OCI-LY7 (cell line): Measurements from ENCODE around the gene RAB6C. TPM values are rescaled to one million over a fixed set of nuclear protein-coding genes. Genes with fewer than 3 reads are reported as not detected.
"Not testable (repeated sequence)": the region's sequence is repeated elsewhere in the genome, so short reads cannot be mapped to it uniquely, and the experiment has no call there.

ENCODE experiments used
- BruUV-seq: library from RNA; stranded (reverse); fragments of 400-500 nt; replicated peaks from 2 replicates; lab custom pipeline; 2021; lab: Mats Ljungman, UMichigan
- CTCF ChIA-PET: fragments of 300-600 bp; sonication (Branson Sonifier 250); formaldehyde crosslinking; loops from one replicate; lab custom pipeline; 2022; ENCODE audit warnings: antibody characterized with exemption; ENCODE audit not compliant: unreplicated experiment; lab: Charles Lee
- POLR2A ChIA-PET: fragments of 300-600 bp; sonication (Branson Sonifier 250); formaldehyde crosslinking; loops from one replicate; lab custom pipeline; 2022; ENCODE audit warnings: antibody characterized with exemption; lab: Charles Lee
- DNase-seq: peaks from one replicate; pipeline ENCODE4 v3.0.0-alpha.2; 2015; ENCODE audit warnings: low spot score
- H2AFZ ChIP-seq: fragments of 200-600 bp; sonication (generic), shearing (Covaris generic); 2 replicates; pipeline ENCODE4 v1.6.1; 2014; ENCODE audit warnings: mild to moderate bottlenecking, antibody characterized with exemption, low read length, moderate library complexity
- H3K27ac ChIP-seq: fragments of 200-600 bp; sonication (generic); 2 replicates; pipeline ENCODE4 v1.5.1; 2014; ENCODE audit warnings: mixed run types, low read depth, mild to moderate bottlenecking, moderate library complexity, low read length, inconsistent platforms; ENCODE audit not compliant: poor library complexity, severe bottlenecking
- H3K36me3 ChIP-seq: fragments of 200-600 bp; sonication (generic); 2 replicates; pipeline ENCODE4 v1.6.1; 2014; ENCODE audit warnings: mild to moderate bottlenecking, antibody characterized with exemption, low read length, moderate library complexity, mixed read lengths; ENCODE audit not compliant: insufficient read depth
- H3K4me1 ChIP-seq: fragments of 200-600 bp; sonication (generic); 2 replicates; pipeline ENCODE4 v1.5.1; 2014; ENCODE audit warnings: mild to moderate bottlenecking, low read length; ENCODE audit not compliant: insufficient read depth, poor library complexity, severe bottlenecking
- H3K4me2 ChIP-seq: fragments of 200-600 bp; sonication (generic); 2 replicates; pipeline ENCODE4 v1.6.1; 2014; ENCODE audit warnings: mild to moderate bottlenecking, low read length
- H3K4me3 ChIP-seq: fragments of 200-600 bp; sonication (generic); 2 replicates; pipeline ENCODE4 v1.5.1; 2014; ENCODE audit warnings: mild to moderate bottlenecking, low read depth, low read length; ENCODE audit not compliant: poor library complexity, severe bottlenecking
- H3K79me2 ChIP-seq: fragments of 200-600 bp; sonication (generic); 2 replicates; pipeline ENCODE4 v1.6.1; 2016; ENCODE audit warnings: low read depth, mild to moderate bottlenecking, low read length, moderate library complexity, mixed read lengths; ENCODE audit not compliant: insufficient read depth
- H3K9me2 ChIP-seq: fragments of 200-600 bp; sonication (generic); 2 replicates; pipeline ENCODE4 v1.6.1; 2016; ENCODE audit warnings: mild to moderate bottlenecking, low read length, mixed read lengths; ENCODE audit not compliant: insufficient read depth
- H3K9me3 ChIP-seq: fragments of 200-600 bp; sonication (generic); 2 replicates; pipeline ENCODE4 v1.6.1; 2014; ENCODE audit warnings: mild to moderate bottlenecking, mixed run types, low read length, mixed read lengths
- H4K20me1 ChIP-seq: fragments of 200-600 bp; sonication (generic); 2 replicates; pipeline ENCODE4 v1.6.1; 2014; ENCODE audit warnings: mild to moderate bottlenecking, antibody characterized with exemption, low read length, moderate library complexity, mixed read lengths; ENCODE audit not compliant: insufficient read depth
- CTCF ChIP-seq: fragments of 200-600 bp; sonication (generic); conservative IDR thresholded peaks from 2 replicates; pipeline ENCODE4 v1.5.1; 2014; ENCODE audit warnings: mild to moderate bottlenecking, antibody characterized with exemption, low read length, moderate library complexity, mixed read lengths
- EZH2phosphoT487 ChIP-seq: fragments of 200-600 bp; sonication (generic); IDR thresholded peaks from 2 replicates; pipeline ENCODE4 v1.6.1; 2018; ENCODE audit warnings: low read depth, borderline replicate concordance, mild to moderate bottlenecking, mixed run types, antibody characterized with exemption, low read length, moderate library complexity, mixed read lengths
- intact Hi-C: fragments of 100-400 bp; cut with micrococcal nuclease; formaldehyde crosslinking; loops from one replicate; pipeline ENCODE4 v1.10.0; 2022; ENCODE audit not compliant: unreplicated experiment
- total RNA-seq, 2 experiments: library from RNA; depleted of rRNA in 1 of 2; stranded (reverse); fragments of >200 nt in 1 of 2; shearing (Covaris generic) in 1 of 2; gene quantifications; 2 replicates each; pipeline ENCODE4 v1.2.3, GENCODE V29; 2014 to 2022

RAB6C gene
- total RNA-seq, 2 experiments from 2014 or later: not detected

- POLR2A ChIA-PET: no interaction called here
- no peaks in the 10 kb centered on the region for H3K36me3 ChIP-seq
- no peaks in the 10 kb centered on the region for H3K79me2 ChIP-seq
- H2AFZ ChIP-seq: no peak overlapping the region
- H3K4me2 ChIP-seq: no peak overlapping the region
- H3K9me2 ChIP-seq: no peaks in the 10 kb centered on the region
- TF ChIP-seq CTCF (no peak), EZH2phosphoT487 (no peak)
- no TSS peak for BruUV-seq
- intact Hi-C loops: no loop called here
- H3K4me1 ChIP-seq: no peaks in the 10 kb centered on the region
- H4K20me1 ChIP-seq: no peaks in the 10 kb centered on the region
- H3K9me3 ChIP-seq: no peaks in the 10 kb centered on the region
- no peak for DNase-seq
- CTCF ChIA-PET: no interaction called here
- no peak overlapping the region for H3K27ac ChIP-seq
- no peak overlapping the region for H3K4me3 ChIP-seq
These were observed 4.3 kb upstream of the RAB6C start for GRCh38 chr2:129975016-129975774.

GRCh38 chr2:129976969-129977368, 2.5 kb upstream of the RAB6C start:
- intact Hi-C loops, DNase-seq: not testable (repeated sequence)

GRCh38 chr2:129977986-129978385, 1.5 kb upstream of the RAB6C start:
- H2AFZ ChIP-seq: no peak overlapping the region
- no peak overlapping the region for H3K4me3 ChIP-seq
- no peaks in the 10 kb centered on the region for H3K79me2 ChIP-seq
- DNase-seq: no peak
- CTCF ChIA-PET: no interaction called here
- BruUV-seq: no TSS peak
- no peaks in the 10 kb centered on the region for H3K9me2 ChIP-seq
- intact Hi-C loops: no loop called here
- POLR2A ChIA-PET: interaction anchor here (0.6 kb wide), 1 partner anchor 906 kb away, joined by 3 read pairs; no protein-coding TSS in a partner anchor
- TF ChIP-seq EZH2phosphoT487 (no peak), CTCF (no peak)
- no peaks in the 10 kb centered on the region for H3K9me3 ChIP-seq
- no peaks in the 10 kb centered on the region for H3K4me1 ChIP-seq
- no peak overlapping the region for H3K4me2 ChIP-seq
- H3K36me3 ChIP-seq: no peaks in the 10 kb centered on the region
- no peaks in the 10 kb centered on the region for H4K20me1 ChIP-seq
- no peak overlapping the region for H3K27ac ChIP-seq

More at GRCh38 chr2:129976969-129977368, 2.5 kb upstream of the RAB6C start:
- H3K36me3 ChIP-seq, H3K27ac ChIP-seq, H3K79me2 ChIP-seq, H4K20me1 ChIP-seq, H2AFZ ChIP-seq, H3K4me3 ChIP-seq, H3K4me2 ChIP-seq, BruUV-seq, POLR2A ChIA-PET, H3K9me3 ChIP-seq, H3K4me1 ChIP-seq, CTCF ChIA-PET, H3K9me2 ChIP-seq: not testable (repeated sequence)

- H3K27ac ChIP-seq, POLR2A ChIA-PET, H3K79me2 ChIP-seq, H3K4me1 ChIP-seq, H3K9me3 ChIP-seq, BruUV-seq, H2AFZ ChIP-seq, H3K9me2 ChIP-seq, H4K20me1 ChIP-seq, H3K4me3 ChIP-seq, CTCF ChIA-PET, H3K4me2 ChIP-seq, DNase-seq, H3K36me3 ChIP-seq, intact Hi-C loops: not testable (repeated sequence)
These were observed 780 bp downstream of the RAB6C start for GRCh38 chr2:129980246-129980645.

GRCh38 chr2:129981689-129982088, 2.2 kb downstream of the RAB6C start:
- H3K27ac ChIP-seq, H3K4me1 ChIP-seq, H3K4me2 ChIP-seq, DNase-seq, BruUV-seq, CTCF ChIA-PET, intact Hi-C loops, H3K9me2 ChIP-seq, H3K9me3 ChIP-seq, H3K36me3 ChIP-seq, H4K20me1 ChIP-seq, H2AFZ ChIP-seq, H3K79me2 ChIP-seq, H3K4me3 ChIP-seq: not testable (repeated sequence)
- POLR2A ChIA-PET: interaction anchor here (0.6 kb wide), 1 partner anchor 13 kb away, joined by 4 read pairs; no protein-coding TSS in a partner anchor
